Measurements from ENCODE around the gene GZMM. TPM values are rescaled to one million over a fixed set of nuclear protein-coding genes. Genes with fewer than 3 reads are reported as not detected.
A peak's percentile ranks its signal among the peaks of the same experiment; 100 is the strongest.

GZMM gene
- total and polyA plus RNA-seq, 4 donors: 0.33 to 0.68 (median 0.55) TPM; not detected in 1

DNA sequence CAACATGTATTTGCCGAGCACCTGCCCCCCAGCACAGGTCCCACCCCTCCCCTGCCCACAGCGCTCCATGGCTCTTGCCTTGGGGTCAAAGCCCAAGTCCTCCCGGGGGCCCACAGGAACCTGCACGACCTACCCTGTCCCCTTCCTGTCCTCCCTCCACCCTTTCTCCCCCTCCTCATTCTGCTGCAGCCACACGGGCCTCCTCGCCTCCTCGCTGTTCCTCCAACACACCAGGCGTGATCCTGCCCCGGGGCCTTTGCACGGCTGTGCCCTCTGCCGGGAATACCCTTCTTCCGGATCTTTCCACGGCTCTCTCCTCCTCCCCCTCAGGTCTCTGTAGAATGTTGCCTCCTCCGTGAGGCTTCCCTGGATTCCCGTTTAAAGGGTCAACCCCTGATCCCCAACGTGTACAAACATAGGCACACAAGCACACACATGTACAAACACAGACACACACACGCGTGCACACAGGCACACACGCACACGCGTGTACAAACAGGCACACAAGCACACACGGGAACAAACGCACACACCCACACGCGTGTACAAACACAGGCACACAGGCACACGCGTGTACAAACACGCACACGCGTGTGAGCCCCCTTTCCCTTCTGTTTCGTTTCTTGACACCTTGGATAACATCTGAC is 44.8 kb upstream of the GZMM start:
- DNase-seq (ENCODE audit: low read depth in 4 of 6, low spot score in 6 of 6): no peak
- Histone ChIP-seq H3K9me3 (ENCODE audit: control insufficient read depth, insufficient read depth, low read length) (no peaks in the 10 kb centered on the region), H3K4me1 (ENCODE audit: control insufficient read depth, insufficient read depth, low read length) (peaks cover 21% of the 10 kb centered on the region), H3K27ac (ENCODE audit: low read depth, low read length) (no peak overlapping the region), H3K4me3 (ENCODE audit: low read depth, low read length) (no peak overlapping the region), H3K36me3 (ENCODE audit: control insufficient read depth, insufficient read depth, low read length) (no peaks in the 10 kb centered on the region), H3K27me3 (ENCODE audit: control insufficient read depth, insufficient read depth, low read length) (peaks cover 29% of the 10 kb centered on the region)
- 72% methylated on average over 29 of the region's 31 CpGs for WGBS (ENCODE audit: insufficient coverage)

DNA sequence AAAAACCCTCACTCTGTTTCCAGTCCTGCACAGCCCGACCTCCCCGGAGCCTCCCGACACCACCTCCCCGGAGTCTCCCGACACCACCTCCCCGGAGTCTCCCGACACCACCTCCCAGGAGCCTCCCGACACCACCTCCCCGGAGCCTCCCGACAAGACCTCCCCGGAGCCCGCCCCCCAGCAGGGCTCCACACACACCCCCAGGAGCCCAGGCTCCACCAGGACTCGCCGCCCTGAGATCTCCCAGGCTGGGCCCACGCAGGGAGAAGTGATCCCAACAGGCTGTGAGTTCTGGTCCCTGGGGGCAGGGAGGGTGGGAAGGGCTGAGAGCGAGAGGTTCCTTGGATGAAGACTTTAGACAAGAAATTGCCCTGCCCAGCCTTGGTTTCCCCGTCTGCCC is 42.2 kb upstream of the GZMM start:
- H3K27me3 ChIP-seq (ENCODE audit: control insufficient read depth, insufficient read depth, low read length): peaks cover 22% of the 10 kb centered on the region
- WGBS (ENCODE audit: insufficient coverage): 77% methylated on average over 13 of the region's 17 CpGs
- H3K9me3 ChIP-seq (ENCODE audit: control insufficient read depth, insufficient read depth, low read length): no peaks in the 10 kb centered on the region
- DNase-seq (ENCODE audit: low read depth in 4 of 6, low spot score in 6 of 6): no peak
- H3K4me3 ChIP-seq (ENCODE audit: low read depth, low read length): no peak overlapping the region
- H3K4me1 ChIP-seq (ENCODE audit: control insufficient read depth, insufficient read depth, low read length): peaks cover 12% of the 10 kb centered on the region
- H3K36me3 ChIP-seq (ENCODE audit: control insufficient read depth, insufficient read depth, low read length): no peaks in the 10 kb centered on the region
- no peak overlapping the region for H3K27ac ChIP-seq (ENCODE audit: low read depth, low read length)

DNA sequence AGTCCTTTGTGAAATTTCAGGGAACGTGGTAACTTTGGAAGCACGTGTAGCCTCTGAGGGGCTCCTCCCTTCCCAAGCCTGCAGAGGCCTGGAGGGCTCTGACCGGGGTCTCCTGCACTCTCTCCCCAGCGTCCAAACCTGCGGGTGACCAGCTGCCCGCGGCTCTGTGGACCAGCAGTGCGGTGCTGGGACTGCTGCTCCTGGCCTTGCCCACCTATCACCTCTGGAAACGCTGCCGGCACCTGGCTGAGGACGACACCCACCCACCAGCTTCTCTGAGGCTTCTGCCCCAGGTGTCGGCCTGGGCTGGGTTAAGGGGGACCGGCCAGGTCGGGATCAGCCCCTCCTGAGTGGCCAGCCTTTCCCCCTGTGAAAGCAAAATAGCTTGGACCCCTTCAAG is 39.2 kb upstream of the GZMM start:
- Histone ChIP-seq H3K4me1 (ENCODE audit: control insufficient read depth, insufficient read depth, low read length) (peaks cover 22% of the 10 kb centered on the region), H3K27me3 (ENCODE audit: control insufficient read depth, insufficient read depth, low read length) (peaks cover 2% of the 10 kb centered on the region), H3K36me3 (ENCODE audit: control insufficient read depth, insufficient read depth, low read length) (peaks cover 10% of the 10 kb centered on the region), H3K9me3 (ENCODE audit: control insufficient read depth, insufficient read depth, low read length) (no peaks in the 10 kb centered on the region), H3K27ac (ENCODE audit: low read depth, low read length) (no peak overlapping the region), H3K4me3 (ENCODE audit: low read depth, low read length) (no peak overlapping the region)
- no peak for DNase-seq (ENCODE audit: low read depth in 4 of 6, low spot score in 6 of 6)
- WGBS (ENCODE audit: insufficient coverage): 85% methylated on average over 14 of the region's 14 CpGs

DNA sequence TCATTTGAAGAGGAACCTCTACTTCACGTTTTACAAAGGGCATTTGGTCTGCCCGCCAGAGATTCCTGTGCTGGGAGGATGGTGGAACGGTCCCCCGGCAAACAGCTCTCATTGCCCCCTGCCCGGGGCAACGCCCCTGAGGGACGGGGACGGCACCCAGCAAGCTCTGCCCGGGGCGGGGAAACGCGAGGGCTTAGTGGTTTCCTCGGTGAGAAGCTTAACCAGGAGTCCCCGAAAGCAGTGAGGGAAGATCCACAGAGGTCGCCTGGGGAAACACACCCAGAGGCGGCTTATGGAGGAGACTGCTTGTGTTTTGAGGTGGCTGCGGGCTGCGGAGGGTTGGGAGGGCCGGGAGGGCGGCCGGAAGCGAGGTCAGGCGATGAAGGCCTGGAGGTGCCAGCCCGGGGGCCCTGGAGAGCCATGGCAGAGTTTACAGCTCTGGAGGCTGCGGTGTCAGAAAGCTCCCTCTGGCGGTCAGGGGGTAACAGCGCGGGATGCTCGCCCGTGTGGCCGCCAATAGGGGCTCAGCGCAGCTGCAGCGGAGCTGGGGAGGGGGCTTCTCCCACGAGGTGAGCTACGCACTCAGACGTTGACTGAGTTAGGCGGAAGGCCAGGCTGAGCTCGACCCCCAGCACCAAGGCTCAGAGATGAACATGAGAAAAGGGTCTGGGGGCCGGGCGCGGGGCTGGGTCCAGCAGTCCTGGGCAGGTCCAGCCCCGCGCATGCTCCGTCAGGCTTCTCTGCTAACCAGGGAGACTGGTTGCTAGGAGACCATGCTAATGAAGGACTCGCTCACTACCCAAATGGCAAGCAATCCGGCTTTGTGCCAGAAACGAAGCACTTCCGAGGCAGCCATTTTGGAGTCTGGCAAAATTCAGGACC is 37.2 kb upstream of the GZMM start:
- Histone ChIP-seq H3K36me3 (ENCODE audit: control insufficient read depth, insufficient read depth, low read length) (peaks cover 30% of the 10 kb centered on the region), H3K27ac (ENCODE audit: low read depth, low read length) (peak overlapping the region; percentile 97), H3K9me3 (ENCODE audit: control insufficient read depth, insufficient read depth, low read length) (no peaks in the 10 kb centered on the region), H3K4me1 (ENCODE audit: control insufficient read depth, insufficient read depth, low read length) (peaks cover 36% of the 10 kb centered on the region), H3K27me3 (ENCODE audit: control insufficient read depth, insufficient read depth, low read length) (no peaks in the 10 kb centered on the region), H3K4me3 (ENCODE audit: low read depth, low read length) (peak overlapping the region; percentile 95)
- 3% methylated on average over 46 of the region's 48 CpGs for WGBS (ENCODE audit: insufficient coverage)
- DNase-seq (ENCODE audit: low read depth in 4 of 6, low spot score in 6 of 6): peak in 3 of 6 donors; percentile 81 to 97 (median 88)

DNA sequence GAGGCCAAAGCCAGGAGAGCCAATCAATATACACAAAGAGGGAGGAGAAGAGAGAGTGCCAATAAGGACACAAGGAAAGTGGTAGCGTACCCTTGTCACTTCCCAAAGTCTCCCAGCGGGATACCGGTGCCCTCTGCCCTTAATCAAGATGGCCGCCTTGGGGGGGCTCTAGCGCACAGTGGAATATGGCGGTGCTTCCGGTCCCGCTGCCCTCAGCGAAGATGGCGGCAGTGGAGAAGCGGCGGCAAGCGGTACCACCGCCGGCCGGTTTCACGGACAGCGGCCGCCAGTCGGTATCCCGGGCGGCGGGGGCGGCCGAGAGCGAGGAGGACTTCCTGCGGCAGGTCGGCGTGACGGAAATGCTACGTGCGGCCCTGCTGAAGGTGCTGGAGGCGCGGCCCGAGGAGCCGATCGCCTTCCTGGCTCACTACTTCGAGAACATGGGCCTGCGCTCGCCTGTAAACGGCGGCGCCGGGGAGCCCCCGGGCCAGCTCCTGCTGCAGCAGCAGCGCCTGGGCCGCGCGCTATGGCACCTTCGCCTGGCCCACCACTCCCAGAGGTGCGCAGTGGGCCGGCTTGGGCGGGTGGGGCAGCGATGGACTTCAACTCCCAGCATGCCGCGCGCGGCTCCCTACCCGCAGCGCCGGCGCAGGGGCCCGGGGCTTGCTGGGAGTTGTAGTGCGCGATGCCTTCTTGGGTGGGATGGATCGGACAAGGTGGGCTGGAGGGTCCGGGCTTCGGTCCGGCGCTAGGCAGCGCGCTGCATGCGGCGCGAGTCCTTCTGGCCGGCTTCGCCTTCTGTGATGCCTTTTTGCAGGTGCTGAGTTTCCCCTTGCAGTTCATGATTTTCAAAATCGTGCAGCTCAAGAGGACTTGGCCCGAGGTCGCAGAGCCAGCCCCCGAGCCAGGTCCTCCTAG is 36.3 kb upstream of the GZMM start, which contains the start of gene TPGS1:
Gene TPGS1 (plus strand): TSS at position 212 of the 918 bp plus-strand sequence. CDS start 10 bp downstream, at position 222.
- under 1% methylated on average over 80 of the region's 81 CpGs for WGBS (ENCODE audit: insufficient coverage)
- Histone ChIP-seq H3K27me3 (ENCODE audit: control insufficient read depth, insufficient read depth, low read length) (no peaks in the 10 kb centered on the region), H3K36me3 (ENCODE audit: control insufficient read depth, insufficient read depth, low read length) (peaks cover 37% of the 10 kb centered on the region), H3K27ac (ENCODE audit: low read depth, low read length) (peak within 1 kb of the TSS; percentile 97), H3K4me3 (ENCODE audit: low read depth, low read length) (peak within 1 kb of the TSS; percentile 95), H3K9me3 (ENCODE audit: control insufficient read depth, insufficient read depth, low read length) (no peaks in the 10 kb centered on the region), H3K4me1 (ENCODE audit: control insufficient read depth, insufficient read depth, low read length) (peaks cover 41% of the 10 kb centered on the region)
- DNase-seq (ENCODE audit: low read depth in 4 of 6, low spot score in 6 of 6): peak; percentile 100

DNA sequence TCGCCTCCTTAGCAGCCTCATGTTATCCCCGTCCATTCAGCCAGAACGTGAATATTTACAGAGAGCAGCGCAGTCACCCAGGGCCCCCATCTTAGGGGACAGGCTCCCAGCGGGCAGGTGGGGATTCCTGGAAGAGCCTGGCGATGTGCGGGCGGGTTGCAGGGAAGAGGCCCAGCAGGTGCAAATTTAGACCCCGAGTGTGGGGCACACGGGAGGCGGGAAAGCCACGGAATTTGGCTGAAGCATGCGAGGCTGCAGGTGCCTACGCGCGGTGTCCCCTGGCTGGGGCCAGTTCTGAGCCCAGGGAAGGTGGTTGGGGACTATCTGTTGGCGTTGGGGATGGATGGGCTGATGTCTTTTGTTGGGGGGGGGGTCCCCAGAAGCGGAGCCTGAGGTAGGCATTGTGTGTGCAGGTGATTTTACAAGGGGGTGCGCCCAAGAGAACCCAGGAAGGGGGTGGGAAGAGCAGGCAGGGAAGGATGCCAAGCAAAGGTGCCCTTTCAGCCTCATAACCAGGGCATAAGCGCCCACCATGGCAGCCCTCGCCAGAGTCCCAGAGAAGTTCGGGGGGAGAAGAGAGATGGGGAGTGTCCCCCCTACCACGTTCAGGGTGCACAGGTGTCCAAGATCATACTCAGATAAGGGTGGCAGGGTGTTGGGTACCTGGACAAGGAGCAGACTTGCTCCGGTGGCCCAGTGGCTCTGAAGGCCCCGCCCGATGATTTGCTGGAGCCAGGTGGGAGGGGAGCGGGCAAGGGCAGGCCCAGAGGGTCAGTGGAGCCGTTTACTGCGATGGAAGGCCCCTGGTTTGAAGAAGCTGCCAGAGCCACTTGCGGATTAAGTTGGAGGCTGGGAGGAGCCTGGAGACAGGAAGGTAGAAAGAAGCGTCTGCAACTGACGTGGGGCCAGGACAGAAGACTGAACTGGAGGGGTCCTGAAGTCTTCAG is 35.4 kb upstream of the GZMM start:
- H3K4me1 ChIP-seq (ENCODE audit: control insufficient read depth, insufficient read depth, low read length): peaks cover 49% of the 10 kb centered on the region
- H3K27ac ChIP-seq (ENCODE audit: low read depth, low read length): no peak overlapping the region
- no peak for DNase-seq (ENCODE audit: low read depth in 4 of 6, low spot score in 6 of 6)
- peaks cover 46% of the 10 kb centered on the region for H3K36me3 ChIP-seq (ENCODE audit: control insufficient read depth, insufficient read depth, low read length)
- H3K9me3 ChIP-seq (ENCODE audit: control insufficient read depth, insufficient read depth, low read length): no peaks in the 10 kb centered on the region
- 59% methylated on average over 31 of the region's 32 CpGs for WGBS (ENCODE audit: insufficient coverage)
- peak overlapping the region; percentile 95 for H3K4me3 ChIP-seq (ENCODE audit: low read depth, low read length)
- no peaks in the 10 kb centered on the region for H3K27me3 ChIP-seq (ENCODE audit: control insufficient read depth, insufficient read depth, low read length)

DNA sequence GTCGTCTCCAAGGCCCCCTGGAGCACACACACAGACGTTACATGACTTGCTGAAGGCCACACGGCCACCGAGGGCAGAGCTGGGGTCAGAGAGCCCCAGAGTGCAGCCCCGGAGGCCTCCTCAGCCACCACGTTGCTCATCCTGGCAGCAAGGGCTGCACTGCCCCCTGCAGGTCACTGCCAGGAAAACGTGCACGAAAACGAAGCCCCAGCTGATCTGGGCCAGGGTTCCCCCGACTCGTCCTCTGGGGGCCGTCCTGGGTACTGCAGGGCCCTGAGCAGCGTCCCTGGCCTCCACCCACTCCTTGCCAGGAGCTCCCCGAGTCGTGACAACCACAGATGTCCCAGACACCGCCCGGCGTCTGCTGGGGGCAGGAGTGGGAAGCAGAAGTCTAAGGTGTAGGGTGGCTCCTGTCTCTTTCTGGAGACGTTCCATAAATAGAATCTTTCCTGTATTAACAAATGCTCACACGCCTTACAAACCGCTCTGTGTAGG is 33.2 kb upstream of the GZMM start:
- Histone ChIP-seq H3K36me3 (ENCODE audit: control insufficient read depth, insufficient read depth, low read length) (peaks cover 64% of the 10 kb centered on the region), H3K4me3 (ENCODE audit: low read depth, low read length) (no peak overlapping the region), H3K9me3 (ENCODE audit: control insufficient read depth, insufficient read depth, low read length) (no peaks in the 10 kb centered on the region), H3K27me3 (ENCODE audit: control insufficient read depth, insufficient read depth, low read length) (no peaks in the 10 kb centered on the region), H3K4me1 (ENCODE audit: control insufficient read depth, insufficient read depth, low read length) (peaks cover 49% of the 10 kb centered on the region), H3K27ac (ENCODE audit: low read depth, low read length) (peak overlapping the region; percentile 61)
- DNase-seq (ENCODE audit: low read depth in 4 of 6, low spot score in 6 of 6): peak in 3 of 6 donors; percentile 43 to 87 (median 82)
- WGBS (ENCODE audit: insufficient coverage): 14% methylated on average over 16 of the region's 21 CpGs

DNA sequence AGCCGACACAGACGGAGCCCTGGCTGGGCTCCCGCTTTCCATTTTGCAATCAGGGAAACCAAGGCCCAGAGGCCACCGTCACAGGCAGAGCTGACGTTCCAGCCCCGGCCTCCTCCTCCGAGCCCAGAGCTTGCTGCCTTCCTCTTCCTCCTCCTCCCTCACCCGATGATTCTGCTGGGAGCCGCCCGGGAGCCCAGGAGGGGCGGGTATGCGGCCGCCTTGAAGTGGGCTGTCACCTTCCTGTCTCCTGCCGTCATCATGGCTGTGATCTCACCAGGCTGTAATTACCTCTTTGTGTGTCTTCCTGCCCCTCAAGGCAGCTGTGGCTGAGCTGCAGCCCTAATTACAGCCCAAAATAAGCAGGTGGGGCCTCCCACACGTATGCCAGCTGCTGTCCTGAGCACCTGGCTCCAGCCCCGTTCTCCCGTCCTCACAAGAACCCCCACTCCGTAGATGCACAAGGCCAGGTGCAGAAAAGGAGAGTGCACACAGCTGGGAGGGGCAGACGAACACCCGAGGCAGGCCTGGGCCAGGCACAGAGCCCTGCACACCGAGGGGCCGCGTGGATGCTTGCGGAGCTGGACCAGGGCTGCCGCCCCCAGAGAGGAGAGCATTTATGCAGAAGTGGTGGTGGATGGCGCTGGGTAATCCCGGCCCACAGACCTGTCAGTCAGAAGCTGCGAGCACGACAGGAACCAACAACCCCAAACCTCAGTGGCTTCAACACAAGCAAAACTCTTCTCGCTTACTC is 32.6 kb upstream of the GZMM start:
- no peak overlapping the region for H3K4me3 ChIP-seq (ENCODE audit: low read depth, low read length)
- H3K27ac ChIP-seq (ENCODE audit: low read depth, low read length): peak overlapping the region; percentile 61
- H3K4me1 ChIP-seq (ENCODE audit: control insufficient read depth, insufficient read depth, low read length): peaks cover 47% of the 10 kb centered on the region
- DNase-seq (ENCODE audit: low read depth in 4 of 6, low spot score in 6 of 6): peak in 1 of 6 donors; percentile 4
- no peaks in the 10 kb centered on the region for H3K9me3 ChIP-seq (ENCODE audit: control insufficient read depth, insufficient read depth, low read length)
- WGBS (ENCODE audit: insufficient coverage): 49% methylated on average over 18 of the region's 30 CpGs
- peaks cover 64% of the 10 kb centered on the region for H3K36me3 ChIP-seq (ENCODE audit: control insufficient read depth, insufficient read depth, low read length)
- no peaks in the 10 kb centered on the region for H3K27me3 ChIP-seq (ENCODE audit: control insufficient read depth, insufficient read depth, low read length)
